ENCODE results near the gene INTS15. TPM values are rescaled to one million over a fixed set of nuclear protein-coding genes. Genes with fewer than 3 reads are reported as not detected.

Gene INTS15
- polyA plus RNA-seq, 6 donors from 2014 or later: 27.1 to 47.7 (median 34.4) TPM

DNA sequence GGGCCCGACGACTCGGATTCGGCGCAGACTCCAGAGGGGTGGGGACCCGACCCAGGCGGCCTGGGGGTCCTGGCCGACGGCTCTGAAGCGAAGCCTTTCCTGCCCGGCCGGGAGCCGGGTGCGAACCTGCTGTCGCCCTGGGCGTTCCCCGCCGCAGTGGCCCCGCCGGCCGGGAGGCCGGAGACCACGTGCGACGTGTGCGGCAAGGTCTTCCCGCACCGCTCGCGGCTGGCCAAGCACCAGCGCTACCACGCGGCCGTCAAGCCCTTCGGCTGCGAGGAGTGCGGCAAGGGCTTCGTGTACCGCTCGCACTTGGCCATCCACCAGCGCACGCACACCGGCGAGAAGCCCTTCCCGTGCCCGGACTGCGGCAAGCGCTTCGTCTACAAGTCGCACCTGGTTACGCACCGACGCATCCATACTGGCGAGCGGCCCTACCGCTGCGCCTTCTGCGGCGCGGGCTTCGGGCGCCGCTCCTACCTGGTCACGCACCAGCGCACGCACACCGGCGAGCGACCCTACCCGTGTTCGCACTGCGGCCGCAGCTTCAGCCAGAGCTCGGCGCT lies 62.7 kb downstream of the INTS15 start:
- H3K27ac Mint-ChIP-seq: no peak overlapping the region
- H3K27me3 Mint-ChIP-seq: no peaks in the 10 kb centered on the region
- peaks cover 0 to 12% (median 2%) of the 10 kb centered on the region in 7 donors for H3K9me3 Mint-ChIP-seq
- no peak overlapping the region for H3K4me3 Mint-ChIP-seq
- H3K4me1 Mint-ChIP-seq: no peaks in the 10 kb centered on the region
- DNase-seq (no peak), ATAC-seq (ENCODE audit: low read depth in 2 of 2) (no peak)
- H3K36me3 Mint-ChIP-seq: peaks cover 0 to 8% of the 10 kb centered on the region in 2 donors

GRCh38 chr7:6653071-6654003 lies 63.5 kb downstream of the INTS15 start:
- no peak overlapping the region for H3K4me3 Mint-ChIP-seq
- H3K9me3 Mint-ChIP-seq: peaks cover 0 to 12% (median 2%) of the 10 kb centered on the region in 7 donors
- ATAC-seq (ENCODE audit: low read depth in 2 of 2): no peak
- no peak for DNase-seq
- no peaks in the 10 kb centered on the region for H3K27me3 Mint-ChIP-seq
- H3K4me1 Mint-ChIP-seq: no peaks in the 10 kb centered on the region
- H3K27ac Mint-ChIP-seq: no peak overlapping the region
- peaks cover 0 to 8% of the 10 kb centered on the region in 2 donors for H3K36me3 Mint-ChIP-seq

GRCh38 chr7:6654113-6654841 lies 64.5 kb downstream of the INTS15 start:
- H3K4me3 Mint-ChIP-seq: no peak overlapping the region
- no peak for ATAC-seq (ENCODE audit: low read depth in 2 of 2)
- H3K27me3 Mint-ChIP-seq: no peaks in the 10 kb centered on the region
- H3K36me3 Mint-ChIP-seq: peaks cover 0 to 8% of the 10 kb centered on the region in 2 donors
- no peak for DNase-seq
- peaks cover 0 to 12% (median 2%) of the 10 kb centered on the region in 7 donors for H3K9me3 Mint-ChIP-seq
- H3K4me1 Mint-ChIP-seq: peaks cover 0 to 5% (median 0%) of the 10 kb centered on the region in 3 donors
- peak overlapping the region in 1 of 6 donors; percentile 47 for H3K27ac Mint-ChIP-seq

- Mint-ChIP-seq H3K9me3 (peaks cover 0 to 12% (median 2%) of the 10 kb centered on the region in 7 donors), H3K27ac (peak overlapping the region in 2 of 6 donors; percentile 47 to 96), H3K4me1 (peaks cover 0 to 5% (median 0%) of the 10 kb centered on the region in 3 donors), H3K4me3 (peak overlapping the region in 1 of 8 donors; percentile 5), H3K27me3 (no peaks in the 10 kb centered on the region), H3K36me3 (peaks cover 0 to 8% of the 10 kb centered on the region in 2 donors)
- no peak for ATAC-seq (ENCODE audit: low read depth in 2 of 2)
- no peak for DNase-seq
These were observed 65.2 kb downstream of the INTS15 start for GRCh38 chr7:6654842-6655610.

- H3K9me3 Mint-ChIP-seq: peaks cover 0 to 9% (median under 1%) of the 10 kb centered on the region in 7 donors
- no peaks in the 10 kb centered on the region for H3K27me3 Mint-ChIP-seq
- ATAC-seq (ENCODE audit: low read depth in 2 of 2): no peak
- no peak overlapping the region for H3K27ac Mint-ChIP-seq
- DNase-seq: no peak
- H3K36me3 Mint-ChIP-seq: peaks cover 0 to 4% of the 10 kb centered on the region in 2 donors
- no peak overlapping the region for H3K4me3 Mint-ChIP-seq
- H3K4me1 Mint-ChIP-seq: peaks cover 0 to 5% (median 0%) of the 10 kb centered on the region in 3 donors
These were observed 66.0 kb downstream of the INTS15 start for GRCh38 chr7:6655636-6656385.

DNA sequence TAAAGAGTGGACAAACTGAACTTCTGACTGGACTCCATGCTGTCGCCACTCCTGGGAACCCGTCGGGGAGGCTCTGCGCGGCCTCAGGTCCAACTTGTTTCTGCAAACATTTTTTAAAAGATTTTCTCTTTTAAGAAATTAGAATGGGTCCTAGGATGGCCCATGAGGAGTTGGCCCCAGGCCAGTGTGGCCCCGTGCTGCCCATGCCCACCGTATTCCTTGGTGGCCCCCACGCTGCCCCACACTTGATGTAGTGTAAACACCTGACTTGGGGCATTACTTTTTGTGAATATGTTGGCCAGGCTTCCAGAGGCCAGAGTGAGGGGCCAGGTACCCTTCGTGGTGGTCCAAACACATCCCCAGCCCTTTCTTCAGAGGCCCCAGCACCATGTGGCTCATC lies 66.6 kb downstream of the INTS15 start:
- peaks cover 0 to 5% (median 3%) of the 10 kb centered on the region in 3 donors for H3K27me3 Mint-ChIP-seq
- DNase-seq: no peak
- no peak for ATAC-seq (ENCODE audit: low read depth in 2 of 2)
- no peaks in the 10 kb centered on the region for H3K36me3 Mint-ChIP-seq
- no peak overlapping the region for H3K27ac Mint-ChIP-seq
- H3K4me1 Mint-ChIP-seq: peaks cover 0 to 5% (median 0%) of the 10 kb centered on the region in 3 donors
- H3K9me3 Mint-ChIP-seq: peaks cover 0 to 6% (median 0%) of the 10 kb centered on the region in 7 donors
- H3K4me3 Mint-ChIP-seq: no peak overlapping the region

Other genes with a start within 250 kb of the INTS15 start
- 10 to 100 TPM in 2 of 6 donors, 1 to 10 TPM in 4; 4.3 to 12.2 (median 8.8) TPM for gene FAM220A, start 241.1 kb upstream of the INTS15 start, polyA plus RNA-seq (ENCODE audit: low read depth in 6 of 6)
- 100 to 1,000 TPM; 228 to 346 (median 298) TPM for gene RAC1, start 215.5 kb upstream of the INTS15 start, polyA plus RNA-seq (ENCODE audit: low read depth in 6 of 6)
- gene DAGLB, start 142.1 kb upstream of the INTS15 start, polyA plus RNA-seq (ENCODE audit: low read depth in 6 of 6): 10 to 100 TPM in 1 of 6 donors, 1 to 10 TPM in 5; 6.4 to 19.3 (median 7.2) TPM
- 10 to 100 TPM; 33.8 to 64.8 (median 53.3) TPM for gene KDELR2, start 105.9 kb upstream of the INTS15 start, polyA plus RNA-seq (ENCODE audit: low read depth in 6 of 6)
- under 1 TPM in 2 of 6 donors, not detected in 4; 0.08 to 0.17 TPM for gene GRID2IP, start 38.6 kb upstream of the INTS15 start, polyA plus RNA-seq (ENCODE audit: low read depth in 6 of 6)
- 10 to 100 TPM; 77.9 to 97.7 (median 81.4) TPM for gene ZDHHC4, start 12.6 kb upstream of the INTS15 start, polyA plus RNA-seq (ENCODE audit: low read depth in 6 of 6)
- 1 to 10 TPM; 1.1 to 4.0 (median 1.7) TPM for gene ZNF853, start 25.6 kb downstream of the INTS15 start, polyA plus RNA-seq (ENCODE audit: low read depth in 6 of 6)
- 1 to 10 TPM in 5 of 6 donors, under 1 TPM in 1; 0.97 to 5.7 (median 1.8) TPM for gene ZNF316, start 47.3 kb downstream of the INTS15 start, polyA plus RNA-seq (ENCODE audit: low read depth in 6 of 6)
- 10 to 100 TPM; 12.8 to 30.7 (median 22.9) TPM for gene ZNF12, start 116.9 kb downstream of the INTS15 start, polyA plus RNA-seq (ENCODE audit: low read depth in 6 of 6)
- gene RSPH10B2, start 164.1 kb downstream of the INTS15 start, polyA plus RNA-seq (ENCODE audit: low read depth in 6 of 6): under 1 TPM in 1 of 6 donors, not detected in 5; 0.08 TPM
- gene CCZ1B, start 236.3 kb downstream of the INTS15 start, polyA plus RNA-seq (ENCODE audit: low read depth in 6 of 6): 10 to 100 TPM; 13.0 to 40.8 (median 29.7) TPM

Measured in naive B cell (primary cell).